T-helper 1 cell treated with Interleukin-12 subunit alpha and Interleukin-12 subunit beta and Interleukin-4 antibody, amounts not matched to agents 30 μg/mL and 1 μg/mL, for 36 hours (primary cell): Measurements from ENCODE around the gene FRY.

Experiments
- H3K27ac Mint-ChIP-seq: one replicate; pipeline ENCODE4 v1.8.0; 2021; ENCODE audit warnings: mild to moderate bottlenecking, mixed read lengths
- H3K27me3 Mint-ChIP-seq: one replicate; pipeline ENCODE4 v1.8.0; 2021; ENCODE audit warnings: low read depth, mixed read lengths
- H3K36me3 Mint-ChIP-seq: one replicate; pipeline ENCODE4 v1.8.0; 2021; ENCODE audit warnings: low read depth, mixed read lengths
- H3K4me1 Mint-ChIP-seq: one replicate; pipeline ENCODE4 v1.8.0; 2021; ENCODE audit warnings: low read depth, mixed read lengths
- H3K4me3 Mint-ChIP-seq: one replicate; pipeline ENCODE4 v1.8.0; 2021; ENCODE audit warnings: mild to moderate bottlenecking, moderate library complexity, mixed read lengths
- H3K9me3 Mint-ChIP-seq: one replicate; pipeline ENCODE4 v1.8.0; 2021; ENCODE audit warnings: mixed read lengths

Gene FRY

DNA sequence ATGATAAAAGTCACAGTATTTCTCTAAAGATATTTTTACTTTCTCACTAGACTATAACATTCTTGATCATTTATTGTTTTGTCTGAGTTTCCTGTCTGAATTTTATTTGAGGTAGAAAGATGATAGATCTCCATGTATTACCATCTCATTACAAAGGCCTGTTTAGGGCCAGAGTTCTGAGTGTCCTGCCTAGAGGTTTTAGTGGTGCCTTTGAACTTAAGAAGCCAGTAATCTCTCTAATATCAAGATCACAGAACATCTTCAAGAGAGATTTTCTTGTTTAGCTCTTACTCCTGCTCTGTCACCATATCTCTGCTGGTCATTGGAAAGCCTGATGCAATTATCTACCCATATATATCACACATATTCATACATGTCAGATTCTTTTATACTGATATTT lies 182.1 kb downstream of the FRY start:
- Mint-ChIP-seq H3K36me3 (peaks cover 1% of the 10 kb centered on the region), H3K4me3 (no peak overlapping the region), H3K27ac (no peak overlapping the region), H3K9me3 (no peaks in the 10 kb centered on the region), H3K27me3 (no peaks in the 10 kb centered on the region), H3K4me1 (no peaks in the 10 kb centered on the region)

DNA sequence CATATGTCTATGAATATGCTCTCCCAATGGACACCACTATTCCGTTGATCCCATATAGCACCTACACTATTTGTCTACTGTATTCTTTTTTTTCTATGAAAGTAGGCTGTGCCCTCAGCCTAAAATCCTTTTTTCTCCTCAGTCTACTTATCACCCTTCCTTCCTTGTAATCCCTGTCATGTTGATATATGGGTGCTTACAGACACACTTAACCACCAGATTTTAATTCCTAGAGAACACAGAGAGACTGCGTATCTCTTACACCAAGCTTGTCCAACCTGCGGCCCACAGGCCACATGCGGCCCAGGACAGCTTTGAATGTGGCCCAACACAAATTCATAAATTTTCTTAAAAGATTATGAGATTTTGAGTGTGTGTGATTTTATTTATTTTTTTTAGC lies 182.5 kb downstream of the FRY start:
- Mint-ChIP-seq H3K9me3 (no peaks in the 10 kb centered on the region), H3K27ac (no peak overlapping the region), H3K4me1 (no peaks in the 10 kb centered on the region), H3K4me3 (no peak overlapping the region), H3K36me3 (peaks cover 2% of the 10 kb centered on the region), H3K27me3 (no peaks in the 10 kb centered on the region)

DNA sequence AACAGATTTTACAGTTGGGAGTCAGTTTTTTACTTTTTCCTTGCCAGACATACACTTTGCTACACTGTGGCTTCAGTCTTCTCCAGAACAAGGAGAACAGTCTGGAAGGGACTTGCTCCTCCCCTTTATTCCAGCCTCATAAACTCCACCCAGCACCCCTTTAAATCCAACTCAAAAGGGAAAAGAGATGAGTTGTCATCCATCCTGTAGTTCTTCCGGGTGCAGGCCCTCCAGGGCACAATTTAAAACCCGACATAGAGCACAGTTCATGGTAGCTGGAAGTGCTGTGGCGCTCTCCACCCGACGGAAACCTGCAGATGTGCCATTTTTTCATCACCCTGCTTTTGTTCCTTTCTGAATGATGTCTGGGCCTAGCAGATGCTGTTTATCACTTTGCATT lies 184.7 kb downstream of the FRY start:
- Mint-ChIP-seq H3K4me3 (no peak overlapping the region), H3K27me3 (no peaks in the 10 kb centered on the region), H3K4me1 (no peaks in the 10 kb centered on the region), H3K36me3 (peaks cover 2% of the 10 kb centered on the region), H3K9me3 (no peaks in the 10 kb centered on the region), H3K27ac (no peak overlapping the region)

DNA sequence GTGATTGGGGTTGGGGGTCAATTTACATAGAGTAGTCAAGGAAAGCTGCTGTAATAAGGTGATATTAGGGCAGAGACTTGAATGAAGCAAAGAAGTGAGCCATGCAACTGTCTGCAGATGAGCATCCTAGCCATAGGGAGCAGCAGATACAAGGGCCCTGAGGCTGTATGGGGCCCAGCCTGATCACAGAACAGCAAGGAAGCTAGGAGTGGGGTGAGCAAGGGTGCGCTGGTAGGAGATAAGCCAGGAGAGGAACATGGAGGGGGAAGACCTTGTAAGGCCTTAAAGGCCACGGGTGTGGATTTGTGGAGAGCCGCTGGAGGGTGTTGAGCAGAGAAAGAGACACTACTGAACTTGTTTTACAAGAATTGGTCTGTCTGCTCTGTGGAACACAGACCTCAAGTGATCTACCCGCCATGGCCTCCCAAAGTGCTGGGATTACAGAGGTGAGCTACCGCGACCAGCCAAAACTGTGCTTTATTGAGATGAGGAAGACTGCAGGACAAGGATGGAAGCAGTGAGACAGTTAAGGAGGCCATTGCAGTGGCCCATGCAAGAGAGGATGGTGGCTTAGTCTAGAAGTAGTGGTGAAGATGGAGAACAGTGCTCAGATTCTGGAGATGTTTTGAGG lies 190.6 kb downstream of the FRY start:
- Mint-ChIP-seq H3K27me3 (no peaks in the 10 kb centered on the region), H3K4me3 (no peak overlapping the region), H3K4me1 (no peaks in the 10 kb centered on the region), H3K36me3 (peaks cover 2% of the 10 kb centered on the region), H3K9me3 (no peaks in the 10 kb centered on the region), H3K27ac (no peak overlapping the region)

DNA sequence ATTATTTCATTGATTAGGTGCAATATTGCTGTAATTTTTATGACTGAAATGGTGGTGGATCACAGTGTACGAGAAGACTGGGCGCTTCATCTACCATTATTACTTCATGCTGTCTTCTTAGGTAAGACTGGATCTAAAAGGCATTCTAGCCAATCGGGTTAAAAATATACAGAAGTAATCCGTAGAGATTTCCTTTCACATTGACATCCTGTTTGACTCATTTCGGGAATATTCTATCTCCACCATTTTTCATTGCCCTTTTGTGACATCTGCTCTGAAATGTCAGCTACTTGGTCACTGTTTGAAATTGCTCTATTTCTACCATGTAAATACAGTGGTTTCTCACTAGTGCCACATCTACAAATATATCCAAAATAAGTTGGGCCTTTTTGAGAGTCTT lies 193.3 kb downstream of the FRY start:
- Mint-ChIP-seq H3K27ac (no peak overlapping the region), H3K4me3 (no peak overlapping the region), H3K4me1 (no peaks in the 10 kb centered on the region), H3K27me3 (no peaks in the 10 kb centered on the region), H3K36me3 (no peaks in the 10 kb centered on the region), H3K9me3 (no peaks in the 10 kb centered on the region)

DNA sequence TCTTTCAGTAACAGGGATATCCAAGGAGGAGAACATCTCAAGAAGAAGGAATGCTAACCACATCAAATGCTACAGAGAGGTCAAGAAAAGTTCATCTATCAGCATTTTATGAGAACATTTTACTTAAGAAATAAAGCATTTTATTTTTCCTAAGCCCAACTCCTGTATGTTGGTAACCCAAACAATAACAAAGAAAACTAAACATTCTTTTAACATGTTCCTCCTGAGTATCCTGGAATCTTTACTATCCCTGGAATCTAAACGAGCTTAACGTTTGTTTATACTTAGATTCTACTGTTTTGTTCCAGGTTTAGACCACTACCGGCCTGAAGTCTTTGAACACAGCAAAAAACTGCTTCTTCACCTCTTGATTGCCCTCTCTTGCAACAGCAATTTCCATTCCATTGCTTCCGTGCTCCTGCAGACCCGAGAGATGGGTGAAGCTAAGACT lies 193.9 kb downstream of the FRY start:
- Mint-ChIP-seq H3K36me3 (no peaks in the 10 kb centered on the region), H3K9me3 (no peaks in the 10 kb centered on the region), H3K27me3 (no peaks in the 10 kb centered on the region), H3K4me1 (no peaks in the 10 kb centered on the region), H3K27ac (no peak overlapping the region), H3K4me3 (no peak overlapping the region)

DNA sequence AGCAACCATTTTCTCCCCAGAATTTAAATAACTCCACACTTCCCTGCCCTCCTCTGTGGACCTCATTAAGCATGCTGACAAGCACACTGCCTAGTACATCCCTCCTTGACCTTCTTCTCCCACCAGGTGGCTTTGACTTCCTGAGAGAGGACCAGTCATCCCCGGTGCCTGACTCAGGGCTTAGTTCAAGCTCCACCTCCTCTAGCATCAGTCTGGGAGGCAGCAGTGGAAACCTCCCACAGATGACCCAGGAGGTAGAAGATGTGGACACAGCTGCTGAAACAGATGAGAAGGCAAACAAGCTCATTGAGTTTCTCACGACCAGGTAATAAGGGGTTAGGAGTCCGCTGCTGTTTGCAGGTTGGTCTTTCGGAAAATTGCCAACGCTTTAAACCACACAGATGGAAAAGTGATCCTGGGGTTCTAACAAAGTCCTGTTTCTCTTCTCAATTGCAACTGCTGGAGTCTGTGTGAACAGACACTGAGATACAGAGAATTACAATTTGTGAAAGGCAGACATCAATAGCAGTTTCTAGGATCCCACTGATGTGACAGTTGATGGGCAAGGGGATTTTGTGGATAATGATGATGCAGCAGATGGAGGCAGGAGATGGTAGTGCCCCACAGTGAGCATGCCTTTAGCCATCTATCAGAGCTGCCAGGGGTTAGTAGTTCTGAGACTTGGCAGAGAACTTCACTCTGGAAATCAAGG lies 196.9 kb downstream of the FRY start:
- Mint-ChIP-seq H3K27me3 (no peaks in the 10 kb centered on the region), H3K4me1 (no peaks in the 10 kb centered on the region), H3K9me3 (no peaks in the 10 kb centered on the region), H3K36me3 (no peaks in the 10 kb centered on the region), H3K4me3 (no peak overlapping the region), H3K27ac (no peak overlapping the region)

DNA sequence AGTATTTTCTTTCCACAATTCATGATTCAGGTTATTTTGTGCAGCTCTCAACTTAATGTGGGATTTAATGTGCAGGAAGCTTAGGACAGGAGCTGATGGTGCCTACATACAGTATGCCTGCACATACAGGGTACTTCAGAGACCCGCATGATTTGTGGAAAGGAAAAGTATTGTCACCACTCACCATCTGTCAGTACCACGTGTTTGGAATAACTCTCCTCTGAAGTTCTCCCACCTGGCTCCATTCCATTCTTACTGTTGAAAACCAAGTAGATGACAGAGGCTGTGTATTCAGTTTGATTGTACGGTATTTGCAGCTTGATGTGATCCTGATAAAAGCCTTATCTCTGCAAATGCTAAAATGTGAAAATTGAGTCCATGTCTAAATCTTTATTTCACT lies 197.9 kb downstream of the FRY start:
- H3K27me3 Mint-ChIP-seq, result no peaks in the 10 kb centered on the region
- H3K4me3 Mint-ChIP-seq, result no peak overlapping the region
- H3K9me3 Mint-ChIP-seq, result no peaks in the 10 kb centered on the region
- H3K36me3 Mint-ChIP-seq, result no peaks in the 10 kb centered on the region
- H3K4me1 Mint-ChIP-seq, result no peaks in the 10 kb centered on the region
- H3K27ac Mint-ChIP-seq, result no peak overlapping the region

DNA sequence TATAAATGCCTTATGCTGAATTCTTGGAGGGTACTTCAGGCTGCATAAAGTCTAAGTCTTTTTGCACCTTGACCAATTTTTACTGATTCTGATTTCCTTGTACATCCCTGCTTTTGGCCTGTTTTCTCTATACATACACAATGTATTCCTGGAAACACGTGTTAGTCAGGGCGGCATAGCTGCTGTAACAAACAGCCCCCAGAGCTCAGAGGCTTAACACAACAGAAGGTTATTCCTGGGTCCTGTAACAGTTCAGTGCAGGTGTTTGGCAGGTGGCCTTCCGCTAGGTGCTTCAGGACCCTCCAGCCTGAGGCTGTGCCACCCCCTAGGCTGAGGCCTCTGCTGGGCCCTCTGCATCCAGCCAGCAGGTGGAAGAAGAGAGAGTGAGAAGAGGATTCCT lies 200.7 kb downstream of the FRY start:
- Mint-ChIP-seq H3K9me3 (no peaks in the 10 kb centered on the region), H3K27me3 (no peaks in the 10 kb centered on the region), H3K4me1 (no peaks in the 10 kb centered on the region), H3K4me3 (no peak overlapping the region), H3K27ac (no peak overlapping the region), H3K36me3 (no peaks in the 10 kb centered on the region)

DNA sequence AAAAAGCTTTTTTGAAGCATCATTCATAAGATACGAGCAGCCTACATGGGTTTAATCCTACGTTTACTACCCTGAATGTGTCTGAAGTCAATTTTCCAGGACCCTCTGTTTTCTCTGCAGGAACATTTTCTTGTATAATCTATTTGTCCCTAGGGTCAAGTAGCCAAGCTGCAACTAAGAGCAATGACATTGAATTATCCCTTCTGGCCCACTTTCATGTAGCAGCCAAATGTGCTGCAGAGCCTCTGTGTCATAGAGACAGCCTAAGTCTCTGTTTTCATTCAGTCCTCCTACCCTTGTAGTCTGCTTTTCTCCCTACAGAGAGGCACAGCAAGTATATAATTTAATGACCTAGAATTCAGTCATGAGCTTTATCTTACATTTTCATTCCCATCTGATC lies 201.5 kb downstream of the FRY start:
- Mint-ChIP-seq H3K9me3 (no peaks in the 10 kb centered on the region), H3K27me3 (no peaks in the 10 kb centered on the region), H3K4me1 (no peaks in the 10 kb centered on the region), H3K27ac (no peak overlapping the region), H3K36me3 (no peaks in the 10 kb centered on the region), H3K4me3 (no peak overlapping the region)

DNA sequence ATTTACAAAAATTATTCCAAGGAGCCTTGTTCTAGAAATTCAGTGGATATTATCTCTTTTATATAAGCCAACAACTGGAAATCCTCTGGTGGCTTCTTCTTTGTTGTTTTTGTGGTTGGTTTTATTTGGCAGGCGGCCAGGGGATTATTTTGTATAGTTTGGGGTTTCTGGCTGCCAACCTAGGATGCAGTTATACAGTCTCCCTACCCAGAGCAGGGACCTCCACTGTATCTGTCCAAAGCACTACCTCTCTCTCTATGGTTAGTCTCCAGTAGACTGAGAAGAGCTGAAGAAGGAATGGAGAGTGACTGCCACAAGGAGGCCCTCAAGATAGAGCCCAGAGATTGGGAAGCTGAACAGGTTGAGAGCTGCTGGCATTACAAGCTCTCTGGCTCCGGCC lies 203.3 kb downstream of the FRY start:
- Mint-ChIP-seq H3K27me3 (no peaks in the 10 kb centered on the region), H3K4me1 (no peaks in the 10 kb centered on the region), H3K36me3 (no peaks in the 10 kb centered on the region), H3K9me3 (no peaks in the 10 kb centered on the region), H3K4me3 (no peak overlapping the region), H3K27ac (no peak overlapping the region)

DNA sequence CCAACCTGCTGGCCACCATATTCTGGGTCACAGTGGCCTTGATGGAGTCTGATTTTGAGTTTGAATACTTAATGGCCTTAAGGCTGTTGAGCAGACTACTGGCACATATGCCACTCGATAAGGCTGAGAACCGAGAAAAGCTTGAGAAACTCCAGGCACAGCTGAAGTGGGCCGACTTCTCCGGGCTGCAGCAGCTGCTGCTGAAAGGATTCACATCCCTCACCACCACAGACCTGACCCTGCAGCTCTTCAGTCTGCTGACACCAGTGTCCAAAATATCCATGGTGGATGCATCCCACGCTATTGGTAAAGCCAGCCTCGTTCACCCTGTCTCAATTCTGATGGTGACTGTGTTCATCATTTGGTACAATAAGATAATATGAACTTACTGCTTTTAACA lies 206.1 kb downstream of the FRY start:
- no peaks in the 10 kb centered on the region for H3K4me1 Mint-ChIP-seq
- H3K27ac Mint-ChIP-seq, result no peak overlapping the region
- no peaks in the 10 kb centered on the region for H3K36me3 Mint-ChIP-seq
- H3K9me3 Mint-ChIP-seq, result no peaks in the 10 kb centered on the region
- no peaks in the 10 kb centered on the region for H3K27me3 Mint-ChIP-seq
- H3K4me3 Mint-ChIP-seq, result no peak overlapping the region

DNA sequence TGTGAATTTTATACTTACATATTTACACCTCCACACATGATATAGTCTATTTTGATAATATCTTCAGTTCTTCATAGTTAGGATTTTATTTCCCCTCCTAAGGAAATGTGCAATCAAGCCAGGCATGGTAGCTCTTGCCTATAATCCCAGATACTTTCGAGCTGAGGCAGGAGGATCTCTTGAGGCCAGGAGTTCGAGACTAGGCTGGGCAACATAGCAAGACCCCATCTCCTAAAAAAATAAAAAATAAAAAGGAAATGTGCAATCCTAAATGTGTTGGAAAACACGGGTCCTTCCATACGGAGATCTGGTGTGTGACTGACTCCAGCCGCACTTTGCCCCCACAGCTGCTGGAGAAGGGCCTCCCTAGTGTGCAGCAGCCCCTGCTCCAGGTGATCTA lies 212.1 kb downstream of the FRY start:
- peaks cover 3% of the 10 kb centered on the region for H3K36me3 Mint-ChIP-seq
- no peak overlapping the region for H3K4me3 Mint-ChIP-seq
- no peaks in the 10 kb centered on the region for H3K27me3 Mint-ChIP-seq
- H3K4me1 Mint-ChIP-seq, result peaks cover 2% of the 10 kb centered on the region
- no peak overlapping the region for H3K27ac Mint-ChIP-seq
- no peaks in the 10 kb centered on the region for H3K9me3 Mint-ChIP-seq

DNA sequence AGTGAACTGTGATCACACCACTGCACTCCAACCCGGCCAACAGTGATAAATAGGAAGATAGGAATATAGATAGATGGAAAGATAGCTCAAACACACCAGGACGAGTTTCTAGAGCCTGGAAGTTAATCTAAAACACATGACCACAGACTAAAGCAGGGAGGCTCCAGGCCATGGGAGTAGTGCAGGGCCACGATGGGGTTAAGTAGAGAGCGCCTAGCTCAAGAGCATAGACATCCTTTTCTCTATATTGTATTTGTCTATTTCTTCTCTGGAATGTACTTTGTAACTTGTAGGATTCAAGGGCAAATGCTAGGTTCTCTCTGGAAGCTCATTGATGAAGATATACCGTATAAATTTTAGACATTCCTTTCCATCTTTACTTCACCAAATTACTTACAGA lies 214.0 kb downstream of the FRY start:
- H3K4me1 Mint-ChIP-seq, result peaks cover 2% of the 10 kb centered on the region
- H3K27ac Mint-ChIP-seq, result no peak overlapping the region
- no peak overlapping the region for H3K4me3 Mint-ChIP-seq
- H3K9me3 Mint-ChIP-seq, result no peaks in the 10 kb centered on the region
- H3K36me3 Mint-ChIP-seq, result peaks cover 5% of the 10 kb centered on the region
- no peaks in the 10 kb centered on the region for H3K27me3 Mint-ChIP-seq

DNA sequence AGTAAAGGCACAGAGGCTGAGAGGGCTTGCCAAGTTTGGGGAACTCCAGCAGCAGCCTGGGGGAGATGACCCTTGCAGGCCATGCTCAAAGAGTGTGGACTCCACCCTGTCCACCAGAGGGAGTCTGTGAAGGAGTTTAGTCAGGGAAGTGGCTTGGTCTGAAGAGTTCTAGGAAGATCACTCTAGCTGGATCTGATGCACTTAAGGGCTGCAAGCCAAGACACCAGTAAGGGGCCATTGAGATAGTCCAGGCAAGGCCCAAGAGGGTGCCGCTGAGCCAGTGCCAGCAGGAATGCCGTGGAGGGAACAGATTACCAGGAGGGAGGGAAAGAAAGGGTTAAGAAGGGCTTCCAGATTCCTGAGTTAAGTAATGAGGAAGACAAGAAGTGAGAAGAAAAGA lies 214.9 kb downstream of the FRY start:
- Mint-ChIP-seq H3K36me3 (peaks cover 5% of the 10 kb centered on the region), H3K9me3 (no peaks in the 10 kb centered on the region), H3K27ac (no peak overlapping the region), H3K4me3 (no peak overlapping the region), H3K4me1 (peaks cover 2% of the 10 kb centered on the region), H3K27me3 (no peaks in the 10 kb centered on the region)
